Heart right ventricle (tissue), 16 donors: ENCODE results near the gene ELMO1. TPM values are rescaled to one million over a fixed set of nuclear protein-coding genes. Genes with fewer than 3 reads are reported as not detected.

Source experiments
- ATAC-seq, 8 donors: fragments of 200-7000 bp; cut with Tn5 transposase; one replicate each; pipeline ENCODE4 v1.9.1; 2020; ENCODE audit warnings: mild to moderate bottlenecking in 8 of 8, moderate library complexity in 8 of 8, moderate number of reproducible peaks in 1 of 8
- DNase-seq, 2 donors: peaks; one replicate each; pipeline ENCODE4 v3.0.0-alpha.2; 2020
- H3K27ac ChIP-seq, 10 donors: fragments of 200-600 bp; sonication (generic) in 2 of 10; one replicate each; pipeline versions ENCODE4 v1.5.0 to v1.8.0; 2020 to 2022; ENCODE audit warnings: mild to moderate bottlenecking in 3 of 10
- H3K27me3 ChIP-seq, 7 donors: fragments of 200-600 bp; one replicate each; pipeline ENCODE4 v1.8.0; 2021 to 2022; ENCODE audit warnings: mild to moderate bottlenecking in 2 of 7
- H3K36me3 ChIP-seq, 9 donors: fragments of 200-600 bp; sonication (generic) in 1 of 9; one replicate each; pipeline versions ENCODE4 v1.5.0 to v1.8.0; 2020 to 2022; ENCODE audit warnings: mild to moderate bottlenecking in 2 of 9
- H3K4me1 ChIP-seq, 9 donors: fragments of 200-600 bp; sonication (generic) in 1 of 9; one replicate each; pipeline versions ENCODE4 v1.5.0 to v1.8.0; 2020 to 2022; ENCODE audit warnings: mild to moderate bottlenecking in 4 of 9
- H3K4me3 ChIP-seq, 10 donors: fragments of 200-600 bp; sonication (generic) in 2 of 10; one replicate each; pipeline versions ENCODE4 v1.5.0 to v1.8.0; 2020 to 2022; ENCODE audit warnings: mild to moderate bottlenecking in 7 of 10, moderate library complexity in 2 of 10
- H3K9me3 ChIP-seq, 11 donors: fragments of 200-600 bp in 10 of 11; sonication (generic) in 2 of 11; one replicate each; pipeline versions ENCODE4 v1.5.0 to v1.8.0; 2013 to 2022; ENCODE audit warnings: mild to moderate bottlenecking in 2 of 11, control low read depth in 1 of 11, moderate library complexity in 1 of 11
- WGBS, 2 donors: extraction: QIAGEN DNeasy Blood & Tissue Kit; methylation state at CpG; one replicate each; pipeline ENCODE4 v1.1.7; 2013; ENCODE audit warnings: inconsistent platforms in 1 of 2; 5-methylcytosine and 5-hydroxymethylcytosine counted together
- intact Hi-C, 10 donors: fragments of 100-400 bp; cut with DNase I; formaldehyde crosslinking; loops; one replicate each; pipeline versions ENCODE4 v1.11.1 to v1.14.2; 2022
- polyA plus RNA-seq, 2 donors: library from polyadenylated mRNA; stranded (reverse); fragments of 200-250 nt; gene quantifications; one replicate each; pipeline ENCODE4 v1.2.3, GENCODE V29; 2013
- total RNA-seq, 10 donors: library from RNA; stranded (reverse); fragmentation: NEBNext Ultra II Directional in 3 of 10; extraction: Animal tissue kit (Norgen Biotek cat#: 25700) in 3 of 10; gene quantifications; one replicate each; pipeline versions ENCODE4 v1.2.1 to v1.2.4, GENCODE V29; 2021 to 2023
- TF ChIP-seq, protein P1 (sequence below), 9 donors: fragments of 200-600 bp; sonication (generic) in 2 of 9; IDR thresholded peaks; one replicate each; pipeline versions ENCODE4 v1.5.0 to v1.8.0; 2021 to 2022; ENCODE audit warnings: antibody characterized with exemption in 9 of 9, mild to moderate bottlenecking in 5 of 9, moderate library complexity in 1 of 9
- donor health status: Arrhythmogenic right ventricular cardiomyopathy.
- donor health status: ischemic (EF 13 %, LVEDD 7.1; RV severe dilation, severe dysfunction).
- donor health status: healthy with polysubstance abuse.
- donor health status: DM: no; HTN: yes; CAD: no.
- donor health status: DM: no; HTN: no; CAD: no.
- donor health status: ischemic (EF 25% LVEDD 6.9; RV normal size, moderate dysfunction).
- donor health status: ischemic (EF 25% LVEDD 5.7; RV mildly dilated, moderate dysfunction).
- donor health status: healthy.
- donor health status: DM: yes; HTN: yes; CAD: no.
- donor health status: Ischemic cardiomyopathy.
- donor health status: ischemic (EF 35%, LVEDD 5.7; RV mildly dilated, moderate dysfunction).
- donor health status: nonischemic (EF 11% LVEDD 7.7; RV severe dilation, severe dysfunction).
- donor health status: DM: yes; HTN: yes; CAD: no.
- donor health status: PGD.
- donor health status: ischemic (EF 29% LVEDD 5.4; RV normal size, mild dysfunction).
- donor health status: nonischemic (EF 23%, LVEDD 6.1; RV moderate dilation, normal function).

ELMO1 gene
- total and polyA plus RNA-seq, 12 donors: 8.5 to 18.0 (median 13.9) TPM

DNA sequence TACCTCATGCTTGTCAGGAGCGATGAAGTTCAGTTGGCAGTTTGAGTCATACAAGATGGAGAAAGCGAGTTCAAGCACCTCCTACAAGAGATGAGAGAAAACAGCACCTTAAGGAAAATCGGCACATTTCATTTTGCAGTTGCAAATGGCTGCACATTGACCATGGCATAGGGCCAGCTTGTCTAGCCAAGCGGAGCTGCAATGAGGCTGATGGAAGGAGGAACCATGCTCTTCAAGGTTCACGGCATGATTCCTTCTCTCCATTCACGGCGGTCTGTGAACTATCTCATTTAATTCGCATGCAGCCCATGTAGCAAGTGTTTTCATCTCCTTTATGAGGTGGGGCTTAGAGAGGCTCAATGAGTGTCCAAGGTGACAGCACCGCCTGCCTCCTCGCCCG is 587.0 kb downstream of the ELMO1 start:
- Histone ChIP-seq H3K4me3 (no peak overlapping the region), H3K9me3 (no peaks in the 10 kb centered on the region), H3K27me3 (no peaks in the 10 kb centered on the region), H3K36me3 (peaks cover 0 to 73% (median 6%) of the 10 kb centered on the region in 9 donors), H3K27ac (no peak overlapping the region), H3K4me1 (peaks cover 0 to 9% (median 0%) of the 10 kb centered on the region in 9 donors)
- DNase-seq (no peak), ATAC-seq (no peak)
- TF ChIP-seq, protein P1, sequence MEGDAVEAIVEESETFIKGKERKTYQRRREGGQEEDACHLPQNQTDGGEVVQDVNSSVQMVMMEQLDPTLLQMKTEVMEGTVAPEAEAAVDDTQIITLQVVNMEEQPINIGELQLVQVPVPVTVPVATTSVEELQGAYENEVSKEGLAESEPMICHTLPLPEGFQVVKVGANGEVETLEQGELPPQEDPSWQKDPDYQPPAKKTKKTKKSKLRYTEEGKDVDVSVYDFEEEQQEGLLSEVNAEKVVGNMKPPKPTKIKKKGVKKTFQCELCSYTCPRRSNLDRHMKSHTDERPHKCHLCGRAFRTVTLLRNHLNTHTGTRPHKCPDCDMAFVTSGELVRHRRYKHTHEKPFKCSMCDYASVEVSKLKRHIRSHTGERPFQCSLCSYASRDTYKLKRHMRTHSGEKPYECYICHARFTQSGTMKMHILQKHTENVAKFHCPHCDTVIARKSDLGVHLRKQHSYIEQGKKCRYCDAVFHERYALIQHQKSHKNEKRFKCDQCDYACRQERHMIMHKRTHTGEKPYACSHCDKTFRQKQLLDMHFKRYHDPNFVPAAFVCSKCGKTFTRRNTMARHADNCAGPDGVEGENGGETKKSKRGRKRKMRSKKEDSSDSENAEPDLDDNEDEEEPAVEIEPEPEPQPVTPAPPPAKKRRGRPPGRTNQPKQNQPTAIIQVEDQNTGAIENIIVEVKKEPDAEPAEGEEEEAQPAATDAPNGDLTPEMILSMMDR (IDR thresholded peaks at IDR 0.05): no peak
- intact Hi-C loops: no loop called here
- WGBS, 2 donors: 91 to 95% methylated on average over 11 of the region's 11 CpGs

DNA sequence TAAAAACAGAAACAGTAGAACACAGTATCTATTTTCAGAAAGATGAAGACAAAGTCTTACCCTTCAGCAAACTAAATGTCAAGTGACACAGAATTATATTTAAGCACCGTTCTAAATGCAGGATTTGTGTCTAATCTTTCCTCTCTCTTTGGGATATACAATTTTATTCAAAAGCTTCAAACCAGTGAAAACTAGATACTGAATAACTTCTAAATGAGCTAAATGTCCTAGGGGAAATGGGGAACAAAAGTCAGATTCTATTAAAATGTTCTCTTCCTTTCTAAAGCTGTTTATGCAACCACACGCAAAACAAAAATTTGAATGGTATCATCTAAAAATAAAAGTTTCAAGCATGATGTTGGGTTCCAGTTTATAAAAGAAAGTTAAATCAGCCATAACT is 588.0 kb downstream of the ELMO1 start:
- intact Hi-C loops: no loop called here
- no peaks in the 10 kb centered on the region for H3K9me3 ChIP-seq
- no peaks in the 10 kb centered on the region for H3K27me3 ChIP-seq
- no peak overlapping the region for H3K4me3 ChIP-seq
- no peak for ATAC-seq
- TF ChIP-seq, protein P1 (IDR thresholded peaks at IDR 0.05): no peak
- no peak for DNase-seq
- no peak overlapping the region for H3K27ac ChIP-seq
- 69 to 75% methylated on average over 2 of the region's 2 CpGs for WGBS, 2 donors
- H3K4me1 ChIP-seq: peaks cover 0 to 9% (median 0%) of the 10 kb centered on the region in 9 donors
- H3K36me3 ChIP-seq: peaks cover 0 to 81% (median 6%) of the 10 kb centered on the region in 9 donors

DNA sequence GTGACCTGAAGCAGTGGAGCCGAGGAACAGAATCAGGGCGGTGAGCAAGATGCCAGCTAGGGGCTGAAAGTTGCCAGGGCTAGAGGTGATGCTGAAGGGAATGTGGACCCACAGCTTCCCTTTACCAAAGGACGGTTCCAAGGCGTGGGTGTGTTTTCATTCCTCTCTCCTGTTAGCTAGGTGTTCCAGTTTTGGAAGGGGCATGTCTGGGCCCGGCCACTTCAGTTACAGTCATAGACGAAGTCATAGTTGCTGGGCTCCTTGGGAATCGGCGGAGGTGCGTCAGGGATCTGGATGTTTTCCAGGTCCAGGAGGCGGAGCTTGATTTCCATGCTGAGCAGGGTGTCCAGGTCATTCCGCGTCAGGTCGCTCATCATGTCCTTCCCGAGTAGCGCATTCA is 593.3 kb downstream of the ELMO1 start:
- Histone ChIP-seq H3K9me3 (no peaks in the 10 kb centered on the region), H3K27ac (no peak overlapping the region), H3K27me3 (no peaks in the 10 kb centered on the region), H3K4me1 (no peaks in the 10 kb centered on the region), H3K36me3 (peaks cover 0 to 65% (median 13%) of the 10 kb centered on the region in 9 donors), H3K4me3 (no peak overlapping the region)
- DNase-seq (no peak), ATAC-seq (no peak)
- WGBS, 2 donors: 96 to 98% methylated on average over 15 of the region's 15 CpGs
- TF ChIP-seq, protein P1 (IDR thresholded peaks at IDR 0.05): no peak
- intact Hi-C loops: no loop called here

DNA sequence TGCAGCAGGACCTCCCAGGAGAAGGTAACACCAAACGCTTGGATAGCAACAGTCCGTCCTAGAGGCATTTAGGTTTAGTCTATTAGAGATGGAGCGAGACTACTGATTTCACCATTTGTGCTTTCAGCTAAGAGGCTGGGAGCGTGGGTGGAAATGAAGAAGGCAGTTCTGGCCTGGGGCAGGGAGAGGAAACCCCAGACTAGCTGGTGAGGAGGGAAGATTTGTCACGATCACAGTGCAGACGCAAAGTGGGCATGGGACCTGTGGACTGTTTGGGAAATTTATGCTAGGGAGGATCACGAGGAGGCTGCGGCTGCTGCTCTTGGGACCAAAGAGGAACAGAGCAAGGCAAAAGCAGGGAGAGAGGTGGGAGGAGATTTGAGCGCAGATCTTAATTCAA is 594.0 kb downstream of the ELMO1 start:
- Histone ChIP-seq H3K27ac (no peak overlapping the region), H3K9me3 (peaks cover 0 to 1% (median 0%) of the 10 kb centered on the region in 11 donors), H3K36me3 (peaks cover 0 to 59% (median 13%) of the 10 kb centered on the region in 9 donors), H3K27me3 (no peaks in the 10 kb centered on the region), H3K4me3 (no peak overlapping the region), H3K4me1 (no peaks in the 10 kb centered on the region)
- DNase-seq: no peak
- ATAC-seq: no peak
- WGBS, 2 donors: 96% methylated on average over 9 of the region's 9 CpGs
- TF ChIP-seq, protein P1 (IDR thresholded peaks at IDR 0.05): no peak
- intact Hi-C loops: no loop called here
